GM19452 (cell line): ENCODE results near the gene ZDHHC19.
"Not testable (repeated sequence)": the region's sequence is repeated elsewhere in the genome, so short reads cannot be mapped to it uniquely, and the experiment has no call there.

Experiments used
- ATAC-seq: cut with Tn5 transposase; IDR thresholded peaks from one replicate; pipeline ENCODE4 v1.9.1; 2021; ENCODE audit not compliant: unreplicated experiment

ZDHHC19 gene

GRCh38 chr3:196179380-196180308 lies 31.6 kb downstream of the ZDHHC19 start:
- ATAC-seq, result peak; percentile 71

- ATAC-seq, result no peak
Observed at GRCh38 chr3:196178993-196179379, 32.2 kb downstream of the ZDHHC19 start.

DNA sequence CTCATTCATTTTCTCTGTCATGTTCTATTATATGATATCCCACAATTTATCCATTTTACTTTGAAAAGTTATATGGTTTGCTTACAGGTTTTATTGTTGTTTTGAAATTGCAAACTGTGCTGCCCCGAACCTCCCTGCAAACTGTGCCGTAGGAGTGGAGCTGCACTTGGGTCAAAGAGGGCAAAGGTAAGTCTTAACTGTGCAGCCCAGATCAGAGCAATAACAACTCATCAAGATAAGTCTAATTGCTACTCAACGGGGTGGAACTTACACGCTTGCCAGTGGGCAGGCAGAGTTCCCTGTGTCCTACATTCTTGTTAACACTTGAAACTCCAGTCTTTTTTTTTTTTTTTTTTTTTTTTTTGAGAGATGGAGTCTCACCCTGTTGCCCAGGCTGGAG lies 33.2 kb downstream of the ZDHHC19 start:
- ATAC-seq, result no peak

DNA sequence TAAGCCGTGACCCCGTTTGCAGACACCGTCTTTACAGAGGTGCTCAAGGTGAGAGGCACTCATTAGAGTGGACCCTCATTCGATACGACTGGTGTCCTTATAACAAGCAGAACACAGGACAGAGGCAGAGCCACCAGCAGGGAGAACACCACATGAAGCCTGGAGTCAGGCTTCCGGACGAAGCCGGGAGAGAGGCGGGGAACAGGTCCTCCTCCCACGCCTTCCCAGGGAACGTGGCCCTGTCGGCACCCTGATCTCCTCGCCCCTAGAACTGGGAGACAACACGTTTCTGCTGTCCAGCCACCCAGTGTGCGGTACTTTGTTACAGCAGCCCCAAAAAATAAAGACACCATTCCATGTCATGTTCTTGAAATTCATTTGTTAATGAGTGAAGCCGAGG lies 33.6 kb downstream of the ZDHHC19 start:
- ATAC-seq, result no peak

DNA sequence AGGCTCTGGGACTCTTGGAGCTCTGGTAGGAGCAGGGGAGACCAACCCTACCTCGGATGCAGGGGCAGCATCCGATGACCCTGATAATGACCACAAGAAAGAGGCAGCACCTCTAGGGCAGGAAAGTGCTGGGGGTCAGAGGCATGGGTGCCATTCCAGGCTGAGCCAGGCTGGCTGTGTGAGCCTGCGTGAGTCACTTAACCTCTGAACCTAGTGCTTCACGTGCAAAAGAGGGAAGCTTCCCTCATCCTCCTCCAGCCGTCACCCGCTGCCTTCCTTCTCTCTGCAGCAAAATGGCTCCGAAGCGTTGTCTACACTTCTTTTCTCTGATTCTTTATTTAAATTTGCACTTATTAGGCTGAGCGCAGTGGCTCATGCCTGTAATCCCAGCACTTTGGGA lies 35.5 kb downstream of the ZDHHC19 start:
- no peak for ATAC-seq

DNA sequence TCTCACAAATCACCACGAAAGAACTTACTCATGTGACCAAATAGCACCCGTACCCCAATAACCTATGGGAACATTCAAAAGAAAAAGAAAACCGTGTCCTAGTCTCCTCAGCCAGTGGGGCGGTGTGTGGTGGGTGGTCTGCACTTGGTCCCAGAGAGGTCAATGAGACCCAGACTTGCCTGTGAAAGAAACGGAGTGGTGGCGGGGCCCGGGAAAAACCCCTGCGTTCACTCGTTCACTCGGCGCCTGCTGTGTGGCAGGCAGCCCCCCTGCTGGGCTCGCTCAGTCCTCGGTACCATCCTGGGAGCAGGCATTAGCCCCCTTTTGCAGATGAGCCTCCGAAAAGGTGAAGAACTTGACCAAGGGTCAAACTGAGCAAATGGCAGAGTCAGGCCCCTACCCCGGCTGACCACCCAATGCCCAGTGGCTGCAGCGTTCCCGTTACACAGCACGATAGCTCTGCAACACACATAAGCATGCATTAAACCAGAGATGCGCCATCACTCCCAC lies 36.0 kb downstream of the ZDHHC19 start:
- ATAC-seq, result no peak

DNA sequence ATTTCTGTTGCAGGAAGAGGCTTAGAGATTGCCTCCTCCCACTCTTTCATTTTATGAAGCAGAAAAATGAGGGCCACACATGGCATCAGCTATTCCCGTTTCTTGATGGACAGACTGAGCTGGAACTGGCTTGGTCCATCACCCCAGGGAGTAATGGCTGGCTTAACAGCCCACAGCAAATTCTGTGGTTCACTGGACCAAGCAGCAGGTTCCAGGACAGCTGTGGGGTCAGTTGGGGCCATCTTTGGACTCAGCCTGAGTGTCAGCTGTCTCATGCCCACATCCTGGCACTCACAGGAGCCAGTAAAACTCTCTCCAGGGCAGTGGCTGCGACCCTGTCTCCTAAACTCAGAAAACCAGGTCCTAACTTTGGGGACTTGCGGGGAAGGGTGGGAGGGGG lies 36.5 kb downstream of the ZDHHC19 start:
- no peak for ATAC-seq

GRCh38 chr3:196170296-196170695 lies 40.9 kb downstream of the ZDHHC19 start:
- ATAC-seq, result not testable (repeated sequence)

DNA sequence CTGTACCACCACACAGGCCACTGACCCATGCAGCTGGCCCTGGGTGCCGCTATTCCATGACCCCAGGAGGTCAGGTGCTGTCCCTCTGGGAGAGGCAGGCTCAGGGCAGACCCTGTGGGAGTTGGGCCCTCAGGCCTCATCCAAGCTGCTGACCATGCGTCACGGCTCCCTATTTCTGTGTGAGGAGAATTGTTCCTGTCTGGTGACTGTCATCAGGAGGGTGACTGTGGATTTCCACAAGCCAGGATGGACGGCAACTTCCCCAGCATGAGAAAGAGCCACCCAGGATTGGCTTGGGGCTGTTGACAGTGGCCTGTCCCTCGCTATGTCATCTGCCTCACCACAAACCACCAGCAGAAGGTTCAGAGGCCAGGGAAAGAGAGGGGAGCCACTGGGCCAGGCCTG lies 41.4 kb downstream of the ZDHHC19 start:
- no peak for ATAC-seq

- no peak for ATAC-seq
Observed at GRCh38 chr3:196168808-196169391, 42.3 kb downstream of the ZDHHC19 start.

DNA sequence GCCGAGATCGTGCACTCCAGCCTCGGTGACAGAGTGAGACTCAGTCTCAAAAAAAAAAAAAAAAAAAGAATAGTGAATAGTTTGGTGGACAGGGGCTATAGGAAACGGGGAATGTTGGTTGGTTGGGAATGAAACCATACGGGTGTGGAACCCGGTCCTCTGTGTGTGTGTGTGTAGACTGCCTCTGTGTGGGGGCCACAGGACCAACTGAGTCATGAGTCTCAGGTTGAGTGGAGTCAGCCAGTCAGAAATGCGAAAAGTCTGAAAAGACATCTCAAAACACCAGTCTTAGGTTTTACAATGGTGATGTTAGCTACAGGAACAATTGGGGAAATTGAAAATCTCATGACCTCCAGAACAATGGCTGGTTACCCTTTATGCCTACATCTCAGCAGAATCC lies 44.5 kb downstream of the ZDHHC19 start:
- no peak for ATAC-seq

DNA sequence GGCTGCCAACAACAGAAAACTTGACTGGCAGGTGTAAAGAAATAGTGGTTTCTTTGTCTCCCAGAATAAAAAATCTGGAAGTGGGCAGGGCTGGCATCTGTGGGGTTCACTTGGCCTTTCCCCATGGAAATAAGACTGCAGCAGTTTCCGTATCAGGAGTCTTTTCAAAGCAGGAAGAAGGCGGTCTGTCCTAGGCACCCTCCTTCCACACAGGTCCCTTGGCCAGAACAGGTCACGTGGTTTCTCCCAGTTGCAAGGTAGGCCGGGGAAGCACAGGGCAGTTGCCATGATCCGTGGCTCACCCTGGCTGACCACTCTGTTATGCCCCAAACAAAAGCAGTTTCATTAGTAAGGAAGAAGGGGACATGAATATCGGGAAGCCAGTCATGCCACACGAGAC lies 45.4 kb downstream of the ZDHHC19 start:
- ATAC-seq, result no peak

GRCh38 chr3:196165006-196165575 lies 46.1 kb downstream of the ZDHHC19 start:
- not testable (repeated sequence) for ATAC-seq

DNA sequence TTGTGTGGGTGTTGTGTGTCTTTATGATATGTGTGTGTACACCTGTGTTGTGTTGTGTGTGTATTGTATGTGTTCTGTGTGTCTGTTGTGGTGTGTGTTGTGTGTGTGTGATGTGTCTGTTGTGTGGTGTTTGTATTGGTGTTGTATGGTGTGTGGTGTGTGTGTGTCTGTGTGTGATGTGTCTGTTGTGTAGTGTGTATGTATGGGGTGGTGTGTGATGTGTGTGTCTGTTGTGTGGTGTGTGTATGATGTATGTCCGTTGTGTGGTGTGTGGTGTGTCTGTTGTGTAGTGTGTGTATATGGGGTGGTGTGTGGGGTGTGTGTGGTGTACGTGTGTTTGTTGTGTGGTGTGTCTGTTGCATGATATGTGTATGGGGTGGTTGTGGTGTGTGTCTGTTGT lies 46.6 kb downstream of the ZDHHC19 start:
- no peak for ATAC-seq

DNA sequence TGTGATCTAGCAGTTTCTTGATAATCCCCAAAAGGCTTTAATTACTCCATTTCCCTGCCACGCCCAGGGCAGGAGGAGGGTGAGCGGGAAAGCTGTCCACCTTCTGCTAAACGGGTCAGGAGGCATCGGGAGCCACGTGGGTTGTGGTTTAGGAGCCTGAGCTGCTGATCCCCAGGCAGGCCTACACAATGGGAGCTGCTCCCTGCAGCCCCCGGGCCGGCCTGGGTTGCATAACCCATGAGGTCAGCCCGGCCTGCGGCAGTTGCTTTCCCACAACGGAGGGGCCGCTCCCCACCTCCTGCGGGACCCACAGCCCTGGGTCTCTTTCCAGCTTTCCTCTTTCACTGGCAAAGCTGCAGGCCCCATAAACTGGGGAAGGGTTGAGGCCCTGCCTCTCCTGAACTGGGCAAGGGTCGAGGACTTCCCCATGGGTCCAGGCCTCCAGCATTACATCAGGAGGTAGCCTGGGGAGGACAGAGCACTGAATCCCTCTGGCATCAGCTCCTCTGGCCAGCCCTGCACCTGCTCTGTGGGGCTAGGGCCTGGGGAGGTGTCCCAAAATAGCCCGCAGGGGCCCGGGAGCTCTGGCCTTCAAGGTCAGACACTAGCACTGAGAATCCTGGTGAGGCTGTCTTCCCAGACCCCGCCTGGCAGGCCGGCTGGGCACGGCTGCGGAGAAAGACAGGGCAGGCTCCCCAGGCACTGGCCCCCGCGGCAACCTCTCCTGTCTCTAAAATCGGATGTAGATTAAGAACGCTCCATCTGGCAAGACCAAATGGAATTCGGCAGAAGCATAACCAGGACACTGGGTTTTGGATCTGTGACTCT lies 47.3 kb downstream of the ZDHHC19 start:
- ATAC-seq, result no peak

- ATAC-seq, result no peak
Observed at GRCh38 chr3:196163212-196163611, 48.0 kb downstream of the ZDHHC19 start.

- no peak for ATAC-seq
Observed at GRCh38 chr3:196162679-196163078, 48.5 kb downstream of the ZDHHC19 start.

- peak; percentile 83 for ATAC-seq
Observed at GRCh38 chr3:196159952-196160804, 51.0 kb downstream of the ZDHHC19 start.

GRCh38 chr3:196159526-196159925 lies 51.7 kb downstream of the ZDHHC19 start:
- no peak for ATAC-seq

DNA sequence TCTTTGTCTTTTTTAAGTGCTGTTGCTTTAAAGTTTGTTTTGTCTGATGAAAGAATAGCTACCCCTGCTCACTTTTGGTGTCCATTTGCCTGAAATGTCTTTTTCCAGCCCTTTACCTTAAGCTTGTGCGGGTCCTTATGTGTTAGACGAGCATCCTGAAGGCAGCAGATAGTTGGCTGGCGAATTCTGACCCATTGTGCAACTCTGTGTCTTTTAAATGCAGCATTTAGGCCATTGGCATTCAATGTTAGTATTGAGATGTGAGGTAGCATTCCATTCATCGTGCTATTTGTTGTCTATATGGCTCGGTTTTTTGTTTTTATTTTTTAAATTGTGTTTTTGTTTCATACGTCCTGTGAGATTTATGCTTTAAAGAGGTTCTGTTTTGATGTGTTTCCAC lies 55.0 kb downstream of the ZDHHC19 start:
- no peak for ATAC-seq
